Gastroesophageal sphincter (tissue), 3 donors: ENCODE data around the gene ETV4.

Experiments
- CTCF ChIP-seq, 4 experiments: fragments of 200-600 bp in 2 of 4; fragments of 450-650 bp in 2 of 4; sonication (generic) in 1 of 4; IDR thresholded peaks; one replicate each; pipeline ENCODE4 v1.5.1; 2017 to 2019; ENCODE audit warnings: antibody characterized with exemption in 4 of 4, mild to moderate bottlenecking in 2 of 4, moderate library complexity in 2 of 4
- POLR2AphosphoS5 ChIP-seq: sonication (generic); formaldehyde crosslinking; IDR thresholded peaks from one replicate; pipeline ENCODE4 v1.6.1; 2017; ENCODE audit warnings: antibody characterized with exemption

GRCh38 chr17:43595466-43595865, 49.3 kb upstream of the ETV4 start:
- TF ChIP-seq CTCF (IDR thresholded peaks at IDR 0.05) (no peak), POLR2AphosphoS5 (no peak)
